ENCODE data around the gene FBXL13.

DNA sequence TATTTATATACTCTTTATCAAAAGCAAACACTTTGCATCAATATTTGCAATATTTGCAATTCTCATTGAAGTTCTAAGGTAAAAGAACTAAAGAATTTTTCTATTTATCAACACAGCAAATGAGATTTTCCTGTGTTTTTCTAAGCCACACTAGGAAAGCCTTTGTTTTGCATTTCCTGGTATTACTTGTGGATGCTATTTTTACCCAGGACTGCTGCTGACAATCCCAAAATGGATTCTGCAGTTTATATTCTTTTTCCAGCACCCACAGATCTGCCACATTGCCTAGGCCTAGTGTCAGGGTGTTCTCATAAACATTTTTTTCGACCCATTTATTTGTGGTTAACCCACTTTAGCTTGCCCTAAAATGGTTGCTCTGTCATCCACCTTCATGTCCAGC lies 135.9 kb downstream of the FBXL13 start:
- TF ChIP-seq CTCF (IDR thresholded peaks at IDR 0.05; ENCODE audit: control extremely low read depth in 1 of 3, insufficient read depth in 1 of 3, low read depth in 1 of 3, low read length in 3 of 3) (no peak), JUND (IDR thresholded peaks at IDR 0.05; ENCODE audit: low read length) (no peak)

All from H1 (cell line).